ENCODE measurements around the gene TTC34. TPM values are rescaled to one million over a fixed set of nuclear protein-coding genes. Genes with fewer than 3 reads are reported as not detected.

Gene TTC34
- total RNA-seq, 1 donor from 2014 or later, result 0.10 TPM

DNA sequence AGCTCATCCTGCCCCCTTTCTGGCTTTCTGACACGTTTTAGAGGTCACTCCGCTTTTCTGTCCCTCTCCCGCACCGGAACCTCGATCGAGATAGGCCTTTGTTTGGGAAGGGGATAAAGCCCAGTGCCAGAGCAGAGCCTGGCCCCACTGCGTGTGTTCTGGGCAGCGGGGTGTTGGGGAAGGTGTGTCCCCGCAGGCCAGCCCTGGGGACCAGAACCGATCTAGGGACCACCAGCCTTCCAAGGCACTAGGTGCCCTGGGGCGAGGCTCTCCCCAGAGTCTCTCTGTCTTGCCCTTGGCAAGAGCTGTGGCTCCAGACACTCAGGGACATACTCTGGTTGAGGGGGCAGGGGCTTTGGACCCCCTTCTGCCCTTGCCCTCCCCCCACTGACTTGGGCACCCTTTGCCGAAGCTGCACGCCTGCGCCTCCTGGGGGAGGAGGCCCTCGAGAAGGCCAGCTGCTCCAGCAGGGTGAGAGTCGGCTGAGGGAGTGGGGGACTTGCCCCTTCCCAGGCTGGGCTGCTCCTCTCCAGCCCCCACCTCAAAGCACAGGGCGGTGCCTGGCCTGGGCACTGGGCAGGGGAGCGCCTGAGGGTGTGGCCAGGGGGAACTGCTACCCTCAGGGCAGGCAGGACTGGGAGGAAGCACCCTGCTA is 198.5 kb downstream of the TTC34 start:
- DNase-seq, result no peak

DNA sequence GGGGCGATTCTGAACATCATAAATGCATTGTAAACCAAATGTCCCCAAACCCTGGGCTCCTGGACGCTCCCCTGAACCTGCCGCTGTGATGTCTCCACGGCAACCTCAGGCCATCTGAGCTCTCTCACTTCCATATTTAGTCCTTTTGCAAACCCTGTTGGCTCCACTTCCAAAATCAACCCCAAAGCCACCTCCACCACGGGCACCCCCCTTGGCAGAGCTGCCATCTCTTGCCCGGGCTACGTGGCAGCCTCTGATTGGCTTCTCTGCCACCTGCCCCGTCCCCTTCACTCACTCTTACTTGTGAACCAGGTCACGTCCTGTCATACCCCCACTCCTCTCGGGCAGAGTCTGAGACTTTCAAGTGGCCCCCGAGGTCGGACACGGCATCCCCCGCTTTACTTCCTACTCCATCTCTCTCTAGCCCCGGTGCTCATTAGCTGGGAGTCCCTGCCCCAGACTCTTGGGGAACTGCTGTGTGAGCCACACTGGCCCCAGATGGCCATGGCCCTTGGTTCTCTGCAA is 199.1 kb downstream of the TTC34 start:
- no peak for DNase-seq

DNA sequence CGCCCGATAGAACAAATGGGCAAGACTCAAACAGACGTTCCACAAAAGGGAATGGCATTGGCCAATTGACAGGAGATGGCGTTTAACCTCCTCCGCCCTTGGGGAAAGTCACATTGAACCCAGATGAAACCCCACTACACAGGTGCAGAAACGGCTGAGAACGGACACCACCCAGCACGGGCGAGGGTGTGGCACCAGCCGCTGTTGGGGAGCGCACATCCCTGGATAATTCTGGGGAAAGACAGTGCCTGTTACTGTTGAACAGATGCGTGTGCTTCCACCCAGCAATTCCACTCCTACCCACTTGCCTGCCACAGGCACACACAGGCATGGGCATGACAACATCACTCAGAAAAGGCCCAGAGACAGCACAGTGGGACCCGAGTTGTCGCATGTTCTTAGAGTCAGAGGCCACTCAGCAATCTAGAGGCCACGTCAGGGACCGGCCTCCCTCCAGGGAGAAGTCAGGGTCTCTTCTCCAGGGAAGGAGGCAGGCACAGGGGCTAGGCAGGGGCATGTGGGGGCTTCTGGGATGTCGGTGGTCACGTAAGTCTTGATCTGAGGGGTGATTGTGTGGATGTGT is 199.7 kb downstream of the TTC34 start:
- DNase-seq, result no peak

DNA sequence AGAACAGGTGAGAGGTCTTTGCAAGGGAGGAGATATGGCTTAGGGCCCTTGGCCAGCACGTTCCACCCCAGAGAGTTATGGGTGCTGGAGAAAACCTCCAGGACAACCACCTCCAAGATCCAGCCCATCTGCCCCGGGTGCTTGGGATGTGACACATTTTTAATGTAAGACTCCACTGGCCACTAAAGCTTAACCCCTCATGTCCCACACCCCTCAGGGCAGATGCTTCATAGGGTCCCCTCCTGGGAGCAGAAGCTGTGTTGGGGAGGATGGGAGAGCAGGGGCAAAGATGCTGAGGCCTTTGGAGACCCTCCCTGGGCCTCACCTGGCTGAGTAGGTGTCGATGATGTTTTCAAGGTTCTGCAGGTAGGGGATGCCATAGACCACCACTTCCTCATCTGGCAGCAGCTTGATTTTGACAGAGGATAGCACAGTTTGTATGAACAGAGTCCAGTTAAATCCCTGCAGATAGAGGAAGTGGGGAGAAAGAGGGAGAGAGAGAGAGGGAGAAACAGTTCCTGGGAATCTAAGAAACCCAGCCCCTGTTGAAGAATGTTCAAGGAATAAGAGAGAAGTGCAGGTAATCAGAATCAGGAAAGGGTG is 203.1 kb downstream of the TTC34 start:
- DNase-seq, result no peak

DNA sequence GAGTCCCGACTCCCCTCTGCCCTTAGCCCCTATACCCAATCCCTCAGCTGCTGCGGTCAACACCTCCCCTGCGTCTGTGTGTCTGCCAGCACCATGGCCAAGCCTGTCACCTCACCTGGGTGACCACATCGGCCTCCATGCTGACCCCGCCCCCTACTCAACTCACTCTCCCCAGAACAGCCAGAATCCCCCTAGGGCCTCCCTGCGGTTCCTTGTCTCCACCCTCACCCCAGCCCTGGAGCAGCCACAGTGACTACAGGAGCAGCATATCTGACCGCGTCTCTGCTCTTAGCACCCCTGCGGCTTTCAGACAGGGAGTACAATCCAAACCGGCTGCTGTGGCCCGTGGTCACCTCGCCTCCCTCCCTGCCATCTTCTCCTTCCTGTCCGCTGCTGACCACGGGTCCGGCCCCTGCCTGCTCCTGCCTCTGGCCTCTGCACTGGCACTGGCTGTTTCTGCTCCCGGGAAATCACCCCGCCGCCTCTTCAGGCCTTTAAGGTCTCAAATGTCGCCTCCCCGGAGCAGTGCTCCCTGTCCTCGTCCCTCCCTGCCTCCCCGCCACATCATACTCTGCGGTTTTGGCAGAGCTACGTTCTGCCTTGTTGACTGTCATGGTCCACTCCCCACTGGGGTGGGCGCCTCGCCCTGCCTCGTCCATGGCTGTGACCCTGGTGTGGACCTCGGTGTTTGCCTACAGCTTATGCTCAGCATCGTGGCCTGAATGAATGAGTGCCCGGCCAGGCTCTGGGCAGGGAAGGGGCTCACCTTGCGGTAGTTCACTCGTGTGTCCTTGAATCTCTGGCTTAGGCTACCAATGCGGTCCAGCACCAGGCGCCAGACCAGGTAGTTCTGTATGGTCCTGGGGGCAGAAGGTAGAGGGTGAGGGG is 203.8 kb downstream of the TTC34 start:
- no peak for DNase-seq

DNA sequence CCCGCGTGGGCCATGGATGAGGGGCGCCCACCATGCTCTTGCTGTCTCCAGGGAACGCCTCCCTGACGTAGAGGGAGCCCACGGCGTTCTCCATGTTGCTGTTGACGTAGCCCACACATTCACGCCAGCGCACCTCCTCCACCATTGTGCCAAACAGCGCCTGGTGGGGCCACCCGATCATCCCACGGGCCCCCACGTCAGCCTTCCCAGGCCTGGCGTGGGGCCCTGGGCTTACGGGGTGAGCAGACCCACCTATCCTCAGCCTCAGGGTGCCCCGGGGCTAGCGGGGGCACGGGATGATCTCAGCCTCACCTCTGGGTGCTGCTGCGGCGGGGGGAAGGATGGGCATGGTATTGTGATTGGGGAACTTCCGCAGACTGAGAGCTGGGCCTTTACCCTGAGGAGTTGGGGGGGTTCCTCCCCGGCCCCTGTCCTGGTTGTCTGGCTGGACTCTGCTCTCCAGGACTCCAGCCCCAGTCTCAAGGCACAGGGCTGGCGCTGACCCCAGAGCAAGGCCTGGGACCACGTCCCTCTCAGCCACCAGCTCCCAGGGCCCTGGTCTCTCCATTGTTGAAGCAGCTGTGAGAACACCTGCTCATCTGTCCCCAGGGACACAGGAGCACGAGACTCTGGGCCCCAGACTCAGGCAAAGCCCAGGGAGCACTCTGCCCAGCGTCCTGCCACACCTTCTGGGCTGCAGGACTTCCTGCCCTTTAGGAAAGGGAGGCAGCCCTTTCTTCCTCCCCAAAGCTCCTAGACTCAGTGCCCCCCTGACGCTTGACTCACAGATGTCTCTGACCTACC is 204.8 kb downstream of the TTC34 start:
- DNase-seq, result no peak

DNA sequence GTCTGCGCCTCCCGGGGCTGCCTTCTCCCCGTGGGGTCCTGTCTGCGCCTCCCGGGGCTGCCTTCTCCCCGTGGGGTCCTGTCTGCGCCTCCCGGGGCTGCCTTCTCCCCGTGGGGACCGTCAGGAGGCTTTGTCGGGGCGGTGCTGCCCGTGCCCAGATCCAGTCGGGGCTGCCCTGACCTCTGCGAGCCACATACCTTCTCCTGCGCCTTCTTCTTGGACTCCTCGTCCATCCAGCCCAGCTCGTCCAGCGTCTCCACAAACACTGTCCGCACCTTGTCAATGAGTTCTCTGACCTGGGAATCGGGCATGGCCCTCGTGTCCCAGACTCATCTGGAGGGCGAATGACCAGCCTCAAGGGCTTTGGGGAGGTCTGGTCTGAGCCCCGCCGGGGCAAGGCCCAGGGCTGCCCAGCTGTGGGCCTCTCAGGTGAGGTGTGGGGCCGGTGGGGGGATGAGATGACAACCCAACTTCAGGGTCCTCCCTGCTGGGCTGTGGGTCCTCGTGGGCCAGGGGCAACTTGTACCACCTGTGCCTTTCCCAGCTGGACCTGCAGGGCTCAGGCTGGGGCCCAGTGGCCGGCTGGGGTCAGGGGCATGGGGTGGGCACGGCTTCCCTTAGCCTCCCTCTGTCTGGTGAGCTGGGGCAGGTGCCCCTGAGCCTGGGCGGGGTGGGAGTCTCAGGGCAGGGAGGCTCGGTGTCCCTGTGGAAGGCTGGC is 205.5 kb downstream of the TTC34 start:
- DNase-seq, result no peak

DNA sequence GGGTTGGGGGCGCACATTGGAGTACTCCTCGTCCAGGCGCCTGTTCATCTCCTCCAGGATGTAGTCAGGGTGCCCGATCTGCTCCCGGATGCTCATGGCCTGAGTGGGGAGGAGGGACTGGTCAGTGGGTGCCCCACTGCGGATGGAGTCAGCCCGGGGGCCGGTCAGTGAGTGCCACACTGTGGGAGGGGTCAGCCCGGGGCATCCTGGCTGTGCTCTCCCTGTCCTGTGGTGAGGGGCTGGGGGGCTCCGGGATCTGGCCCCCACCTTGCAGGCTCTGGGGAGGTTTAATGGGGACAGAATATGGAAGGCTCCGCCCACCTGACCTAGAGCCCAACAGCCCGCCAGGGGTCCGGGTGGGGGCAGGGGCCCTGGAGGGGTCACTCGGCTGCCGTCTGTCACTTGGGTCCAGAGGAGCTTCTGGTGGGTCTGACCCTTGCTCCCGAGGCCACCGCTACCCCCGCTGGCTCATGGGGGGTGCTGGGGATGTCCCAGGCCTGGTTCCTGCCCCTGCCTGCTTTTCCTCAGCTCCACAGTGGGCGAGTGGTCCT is 206.2 kb downstream of the TTC34 start:
- no peak for DNase-seq

DNA sequence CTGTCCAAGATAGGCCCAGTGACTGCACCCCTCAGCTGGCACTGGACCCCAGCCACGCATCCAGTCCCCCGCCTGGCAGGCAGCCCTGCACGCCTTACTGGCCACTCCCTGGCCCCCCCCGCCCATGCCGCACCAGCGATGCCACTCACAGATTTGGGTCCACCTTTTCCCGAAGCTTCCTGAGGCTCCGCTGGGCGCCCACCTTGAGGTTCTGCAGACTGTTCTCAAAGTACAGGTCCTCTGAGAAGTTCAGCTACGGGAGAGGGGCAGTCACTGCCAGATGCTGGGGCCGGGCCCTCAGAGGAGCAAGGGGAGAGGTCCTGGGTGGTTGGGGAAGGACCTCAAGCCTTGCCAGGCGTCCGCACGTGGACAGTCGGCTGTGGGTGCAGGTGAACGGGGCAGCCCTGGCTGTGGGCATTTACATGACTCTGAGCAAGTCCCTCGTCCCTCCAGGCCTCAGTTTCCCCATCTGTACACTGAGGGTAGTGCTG is 206.8 kb downstream of the TTC34 start:
- DNase-seq, result no peak

DNA sequence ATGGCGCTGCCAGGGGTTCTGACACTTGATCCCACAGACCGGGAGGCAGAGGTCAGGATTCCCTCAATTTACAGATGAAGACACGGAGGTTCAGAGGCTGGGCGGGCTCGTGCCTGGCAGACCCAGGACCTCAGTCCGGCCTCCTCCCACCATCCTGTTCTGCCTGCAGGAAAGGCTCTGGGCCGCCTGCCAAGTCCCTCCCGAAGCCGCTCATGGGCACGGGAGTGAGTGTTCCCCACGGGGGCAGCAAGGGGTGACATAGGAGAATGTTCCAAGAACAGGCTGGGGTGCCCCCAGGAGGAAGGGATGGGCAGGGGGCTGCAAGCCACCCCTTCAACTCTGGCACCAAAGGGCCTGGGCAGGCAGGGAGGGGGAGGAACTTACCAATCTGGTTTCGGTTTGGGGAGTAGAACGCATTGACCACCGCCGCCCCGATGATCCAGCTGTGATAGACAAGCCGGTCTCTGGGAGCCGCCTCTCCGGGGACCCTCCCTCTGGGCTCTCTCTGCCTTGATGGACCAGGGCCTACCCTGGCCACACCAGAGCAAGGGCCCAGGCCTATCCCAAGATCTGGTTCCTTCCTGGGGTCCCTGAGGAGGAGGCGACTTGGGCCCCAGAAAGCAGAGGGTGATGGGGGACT is 207.4 kb downstream of the TTC34 start:
- no peak for DNase-seq

DNA sequence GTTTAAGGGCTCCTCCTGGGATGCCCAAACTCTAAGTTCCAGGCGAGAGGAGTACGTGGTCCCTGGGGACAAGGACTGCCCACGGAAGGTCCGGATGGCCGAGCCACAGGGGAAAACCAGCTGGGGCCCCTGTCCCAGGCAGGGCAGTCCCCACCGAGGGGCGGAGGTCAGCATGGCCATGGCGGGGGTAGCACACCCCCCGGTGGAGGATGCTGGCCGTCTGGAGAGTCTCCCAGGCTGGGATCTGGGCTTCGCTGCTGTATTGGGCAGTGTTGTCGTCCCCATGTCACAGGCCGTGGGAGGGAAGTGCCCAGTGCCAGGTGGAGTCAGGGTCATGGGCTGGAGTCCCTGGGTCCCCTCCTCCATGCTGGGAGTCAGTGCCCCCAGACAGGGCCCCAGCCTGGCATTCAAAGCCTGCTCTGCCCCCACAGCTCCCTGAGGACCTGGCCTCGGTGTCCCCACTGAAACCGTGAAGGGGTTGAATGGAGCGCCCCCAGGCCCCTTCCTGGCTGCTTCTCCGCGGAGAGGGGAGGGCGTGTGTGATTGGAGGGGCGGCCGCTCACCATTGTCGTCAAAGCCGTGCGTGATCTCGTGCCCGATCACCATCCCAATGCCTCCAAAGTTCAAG is 208.1 kb downstream of the TTC34 start:
- DNase-seq, result no peak

DNA sequence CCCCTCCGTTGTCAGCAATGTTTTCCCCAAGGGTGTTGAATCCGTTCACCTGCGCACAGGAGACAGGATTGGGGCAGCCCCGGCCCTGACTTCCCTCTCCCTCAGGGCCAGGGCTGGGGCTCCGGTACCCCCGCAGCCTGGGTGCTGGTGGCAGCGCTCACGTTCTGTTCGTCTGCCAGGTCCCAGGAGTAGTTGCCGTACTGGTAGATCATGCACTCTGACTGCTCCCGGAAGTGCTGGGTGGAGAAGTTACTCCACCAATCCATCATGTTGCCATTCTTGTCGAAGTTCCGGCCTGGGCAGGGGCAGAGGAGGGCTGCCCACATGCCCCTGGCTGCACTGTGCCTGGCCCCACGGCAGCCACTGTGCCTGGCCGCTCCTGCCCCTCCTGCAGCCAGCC is 208.8 kb downstream of the TTC34 start:
- DNase-seq, result no peak

DNA sequence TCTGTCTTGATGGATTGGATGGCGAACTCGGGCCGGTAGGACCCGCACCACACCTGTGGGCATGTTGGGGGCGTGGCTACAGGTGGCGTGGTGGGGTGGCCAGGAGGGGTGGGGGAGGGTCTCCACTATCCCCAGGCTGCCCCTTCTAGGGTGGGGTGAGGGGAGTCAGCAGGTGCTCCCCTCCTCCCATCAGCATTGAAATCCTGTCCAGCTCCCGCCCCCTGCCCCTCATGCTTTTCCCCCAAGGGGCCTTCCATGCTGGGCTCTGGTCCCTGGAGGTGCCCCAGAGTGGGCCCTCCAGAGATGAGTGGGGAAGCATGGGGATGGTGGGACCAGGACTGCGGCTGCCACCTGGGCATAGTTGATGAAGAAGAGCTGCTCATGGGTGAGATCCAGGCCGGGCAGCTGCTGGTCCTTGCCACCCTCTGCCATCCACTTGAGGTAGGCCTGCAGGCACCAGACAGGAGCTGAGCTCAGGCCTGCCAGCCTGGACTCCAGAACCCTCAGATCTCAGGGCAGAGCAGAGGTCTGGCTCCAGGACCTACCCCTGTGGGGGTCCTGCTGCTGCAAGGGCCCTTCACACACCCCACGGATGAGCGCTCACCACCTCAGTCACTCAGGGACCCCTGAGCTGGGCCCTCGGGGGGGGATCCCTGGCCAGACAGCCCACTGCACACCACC is 209.8 kb downstream of the TTC34 start:
- no peak for DNase-seq

DNA sequence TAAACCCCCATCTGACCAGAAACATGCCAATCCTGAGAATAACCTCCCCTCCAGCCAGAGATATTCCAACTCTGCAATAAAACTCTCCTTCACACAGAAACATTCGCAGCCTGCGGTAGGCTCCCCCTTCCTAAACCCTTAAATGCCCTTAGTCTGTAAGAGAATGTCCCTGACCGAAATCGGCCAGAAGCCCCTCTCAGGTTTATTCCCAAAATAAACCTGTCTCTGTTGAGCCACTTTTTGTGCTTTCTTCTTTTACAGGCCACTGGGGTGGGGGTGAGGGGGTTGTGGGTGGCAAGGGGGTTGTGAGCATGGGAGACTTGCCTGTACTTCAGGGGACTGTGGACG is 210.3 kb downstream of the TTC34 start:
- DNase-seq, result no peak

DNA sequence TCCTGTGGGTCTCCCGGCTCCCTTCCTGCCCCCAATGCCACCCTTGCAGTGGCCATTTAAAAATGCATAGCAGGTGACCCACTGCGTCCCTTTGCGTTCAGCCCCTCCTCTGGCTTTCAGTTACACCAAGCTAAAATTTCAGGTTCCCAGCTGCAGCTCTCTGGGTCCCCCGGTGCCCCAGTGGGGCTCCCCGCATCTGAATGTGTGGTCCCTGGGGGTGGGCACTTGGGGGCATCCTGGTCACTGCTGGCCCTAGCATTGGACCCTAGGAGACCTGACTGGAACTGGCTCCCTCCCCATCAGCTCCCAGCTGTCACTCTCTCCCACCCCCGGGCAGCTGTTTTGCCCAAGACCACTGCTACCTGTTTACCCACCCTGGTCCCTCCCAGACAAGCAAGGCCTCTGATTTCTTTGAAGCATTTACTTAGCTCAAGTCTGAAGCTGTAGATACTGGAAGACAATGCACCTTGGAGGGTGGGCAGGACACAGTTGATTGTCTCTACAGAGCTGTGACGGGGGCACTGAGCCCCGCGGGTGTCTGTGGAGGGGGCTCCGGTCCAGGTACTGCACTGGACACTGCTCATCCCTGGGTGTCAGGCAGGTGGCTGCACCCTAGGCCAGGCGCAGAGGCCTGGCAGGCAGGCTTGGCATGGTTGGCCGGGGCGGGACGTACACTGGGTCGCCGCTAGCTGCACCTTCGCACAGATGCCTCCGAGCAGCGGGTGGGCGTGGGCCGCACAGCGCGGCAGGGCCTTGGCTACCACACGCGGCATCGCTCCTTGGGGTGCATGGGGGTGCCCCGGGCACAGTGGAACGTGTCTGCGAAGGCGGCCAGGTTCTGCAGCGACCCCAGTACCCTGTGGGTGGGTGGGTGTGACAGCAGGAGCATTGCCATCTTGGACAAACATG is 211.0 kb downstream of the TTC34 start:
- no peak for DNase-seq

DNA sequence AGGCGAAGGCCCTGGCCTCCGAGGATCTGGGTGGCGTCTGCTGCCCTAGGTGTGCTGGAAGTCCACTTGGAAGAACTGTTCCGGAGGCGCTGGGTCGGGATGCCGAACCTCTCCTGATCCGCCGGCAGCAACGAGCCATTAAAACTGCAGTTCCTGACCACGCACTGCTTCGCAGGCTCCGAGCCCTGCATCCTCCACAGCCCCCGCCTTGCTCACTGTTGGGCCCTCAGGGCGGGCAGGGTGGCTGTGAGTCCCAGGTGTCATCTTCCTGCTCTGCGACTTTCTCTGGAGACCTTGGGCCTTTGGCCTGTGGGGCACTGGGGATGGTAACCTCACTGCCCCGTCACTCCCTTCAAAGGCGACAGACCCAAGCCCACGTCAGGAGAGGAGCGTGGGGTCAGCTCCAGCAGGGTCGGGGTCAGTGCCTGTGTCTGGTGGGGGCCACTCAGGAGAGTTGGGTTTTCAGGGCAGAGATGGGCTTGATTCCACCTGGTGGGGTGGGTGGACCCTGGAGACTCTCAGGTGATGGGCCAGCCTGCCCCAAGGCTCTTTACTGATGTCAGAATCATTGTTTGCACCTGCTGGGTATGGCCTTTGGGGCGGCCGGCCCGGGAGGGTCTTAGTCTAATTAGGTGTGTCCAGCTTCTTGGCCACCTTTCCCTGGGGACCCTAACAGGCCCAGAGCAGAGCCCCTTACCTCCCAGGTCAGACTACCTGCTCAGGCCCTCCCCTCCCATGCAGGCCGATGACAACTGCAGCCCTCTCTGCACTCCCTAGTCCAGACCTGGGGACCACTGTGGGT is 211.9 kb downstream of the TTC34 start:
- DNase-seq, result no peak
